Esophagus muscularis mucosa (tissue), 2 donors: ENCODE data around the gene POMT1.

Experiments
- EP300 ChIP-seq: sonication (generic); formaldehyde crosslinking; IDR thresholded peaks from one replicate; pipeline ENCODE4 v1.6.1; 2017; ENCODE audit warnings: antibody characterized with exemption
- POLR2A ChIP-seq: fragments of 450-650 bp; IDR thresholded peaks from one replicate; pipeline ENCODE4 v1.6.1; 2017; ENCODE audit warnings: antibody characterized with exemption, moderate library complexity, mild to moderate bottlenecking, low read depth

- TF ChIP-seq EP300 (no peak), POLR2A (no peak)
Observed at GRCh38 chr9:131485206-131485605, 17.5 kb upstream of the POMT1 start.
